Transverse colon (tissue), 4 donors: ENCODE results near the gene FAM229B.

Experiments used
- CTCF ChIP-seq, 5 experiments: fragments of 200-600 bp in 3 of 5; fragments of 450-650 bp in 2 of 5; sonication (generic) in 3 of 5; IDR thresholded peaks; 1 replicate in 2 of 5; 2 replicates in 3 of 5; pipeline ENCODE4 v1.5.1; 2016 to 2017; ENCODE audit warnings: antibody characterized with exemption in 5 of 5, inconsistent platforms in 3 of 5, mild to moderate bottlenecking in 2 of 5, moderate library complexity in 1 of 5
- EP300 ChIP-seq: sonication (generic); formaldehyde crosslinking; IDR thresholded peaks from one replicate; pipeline ENCODE4 v1.6.1; 2017; ENCODE audit warnings: antibody characterized with exemption, low read depth
- POLR2A ChIP-seq: fragments of 450-650 bp; IDR thresholded peaks from one replicate; pipeline ENCODE4 v1.6.1; 2016; ENCODE audit warnings: antibody characterized with exemption, mild to moderate bottlenecking, moderate library complexity
- POLR2AphosphoS5 ChIP-seq, 3 donors: sonication (generic); formaldehyde crosslinking; IDR thresholded peaks; one replicate each; pipeline ENCODE4 v1.6.1; 2016; ENCODE audit warnings: antibody characterized with exemption in 3 of 3

- TF ChIP-seq POLR2A (no peak), CTCF (IDR thresholded peaks at IDR 0.05) (no peak), POLR2AphosphoS5 (IDR thresholded peaks at IDR 0.05) (no peak), EP300 (no peak)
Observed at GRCh38 chr6:112065426-112065986, 21.9 kb upstream of the FAM229B start.
